LNCAP (cell line): ENCODE measurements around the gene KRT2.

Experiments
- TF ChIP-seq, protein P1 (sequence below): fragments of 450-650 bp; IDR thresholded peaks from 2 replicates; pipeline ENCODE4 v1.5.1; 2017; ENCODE audit warnings: mild to moderate bottlenecking

The KRT2 gene

DNA sequence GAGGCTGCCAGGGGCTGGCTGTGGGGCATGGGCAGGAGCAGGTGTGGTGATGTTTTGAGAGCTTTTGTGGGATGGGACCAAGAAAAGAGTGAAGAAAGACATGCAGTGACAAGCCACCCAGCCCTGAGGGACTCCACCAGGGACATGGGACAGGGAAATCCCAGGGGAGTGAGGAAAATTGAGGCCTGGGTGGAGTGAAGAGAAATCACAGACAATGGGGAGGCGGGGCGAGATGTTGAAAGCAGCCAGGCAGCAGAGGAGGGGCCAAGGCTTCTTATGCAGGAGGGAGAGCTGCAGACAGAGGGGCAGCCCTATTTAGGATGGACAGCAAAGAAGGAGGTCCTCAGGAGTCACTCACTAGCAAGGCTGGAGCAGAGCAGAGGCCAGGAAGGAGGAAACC lies 32.4 kb upstream of the KRT2 start:
- TF ChIP-seq, protein P1, sequence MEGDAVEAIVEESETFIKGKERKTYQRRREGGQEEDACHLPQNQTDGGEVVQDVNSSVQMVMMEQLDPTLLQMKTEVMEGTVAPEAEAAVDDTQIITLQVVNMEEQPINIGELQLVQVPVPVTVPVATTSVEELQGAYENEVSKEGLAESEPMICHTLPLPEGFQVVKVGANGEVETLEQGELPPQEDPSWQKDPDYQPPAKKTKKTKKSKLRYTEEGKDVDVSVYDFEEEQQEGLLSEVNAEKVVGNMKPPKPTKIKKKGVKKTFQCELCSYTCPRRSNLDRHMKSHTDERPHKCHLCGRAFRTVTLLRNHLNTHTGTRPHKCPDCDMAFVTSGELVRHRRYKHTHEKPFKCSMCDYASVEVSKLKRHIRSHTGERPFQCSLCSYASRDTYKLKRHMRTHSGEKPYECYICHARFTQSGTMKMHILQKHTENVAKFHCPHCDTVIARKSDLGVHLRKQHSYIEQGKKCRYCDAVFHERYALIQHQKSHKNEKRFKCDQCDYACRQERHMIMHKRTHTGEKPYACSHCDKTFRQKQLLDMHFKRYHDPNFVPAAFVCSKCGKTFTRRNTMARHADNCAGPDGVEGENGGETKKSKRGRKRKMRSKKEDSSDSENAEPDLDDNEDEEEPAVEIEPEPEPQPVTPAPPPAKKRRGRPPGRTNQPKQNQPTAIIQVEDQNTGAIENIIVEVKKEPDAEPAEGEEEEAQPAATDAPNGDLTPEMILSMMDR: no peak

- TF ChIP-seq, protein P1: no peak
Observed at GRCh38 chr12:52683575-52684300, 31.7 kb upstream of the KRT2 start.

DNA sequence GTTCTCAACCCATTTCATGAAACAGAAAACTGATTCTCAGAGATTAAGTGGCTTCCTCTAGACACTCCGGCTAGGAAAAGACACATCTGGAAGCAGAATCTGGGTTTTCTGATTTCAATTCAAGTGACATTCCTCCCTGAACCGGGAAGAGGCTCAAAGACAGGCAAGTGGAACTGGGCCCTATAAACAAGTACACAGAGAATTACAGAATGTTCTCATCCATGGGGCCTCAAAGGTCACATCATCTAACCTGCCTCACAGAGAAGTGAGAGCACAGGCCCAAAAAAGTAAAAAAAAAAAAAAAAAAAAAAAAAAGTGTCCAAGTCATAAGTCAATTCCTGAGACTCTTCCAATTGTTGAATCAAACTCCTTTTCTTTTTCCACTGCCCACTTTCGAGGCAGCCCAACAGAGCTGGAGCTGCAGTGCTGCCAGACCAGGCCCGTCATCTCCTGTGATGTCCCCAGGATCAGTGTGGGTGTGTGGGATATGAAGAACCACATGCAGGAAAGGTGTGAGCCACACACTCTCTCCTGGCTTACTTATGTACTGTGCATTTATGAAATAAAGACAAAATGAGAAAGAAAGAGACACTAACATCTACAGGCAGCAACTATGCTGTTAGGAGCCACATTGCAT lies 31.0 kb upstream of the KRT2 start:
- TF ChIP-seq, protein P1: no peak

- TF ChIP-seq, protein P1: no peak
Observed at GRCh38 chr12:52682381-52682660, 30.3 kb upstream of the KRT2 start.

GRCh38 chr12:52681526-52682380 lies 29.7 kb upstream of the KRT2 start:
- TF ChIP-seq, protein P1: no peak

DNA sequence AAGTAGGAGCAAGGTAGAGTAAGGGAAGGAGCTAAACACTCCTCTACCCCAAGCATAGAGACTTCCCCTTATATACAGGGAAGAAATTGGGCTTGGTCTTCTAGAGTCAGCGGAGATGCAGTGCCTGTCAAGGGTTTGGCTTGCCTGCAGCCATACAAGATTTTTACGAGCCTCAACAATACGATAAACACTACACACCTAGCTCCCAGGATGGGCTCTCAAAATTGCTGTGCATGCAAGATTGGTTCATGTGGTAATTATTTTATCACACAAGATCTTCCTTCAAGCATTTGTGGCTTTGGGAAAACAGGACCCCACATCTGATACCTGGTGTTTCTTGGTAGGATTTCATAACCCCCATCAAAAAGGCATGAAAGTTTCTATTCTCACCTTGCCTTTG lies 28.4 kb upstream of the KRT2 start, which contains the start of gene KRT1:
TSS of gene KRT1 (minus strand) at position 45 of the 400 bp plus-strand sequence. CDS start 59 bp downstream, outside the sequence.
- TF ChIP-seq, protein P1: no peak

GRCh38 chr12:52679875-52680274 lies 27.9 kb upstream of the KRT2 start:
- TF ChIP-seq, protein P1: no peak
